DND-41 (cell line): Measurements from ENCODE around the gene BCL7C.
"Not testable (repeated sequence)": the region's sequence is repeated elsewhere in the genome, so short reads cannot be mapped to it uniquely, and the experiment has no call there.

Experiments used
- ATAC-seq: fragments of 200-7000 bp; cut with Tn5 transposase; 3 replicates; pipeline ENCODE4 v1.9.1; 2021; ENCODE audit warnings: low read depth; ENCODE audit not compliant: insufficient read depth
- DNase-seq: peaks from one replicate; pipeline ENCODE4 v3.0.0-alpha.2; 2020
- H2AFZ ChIP-seq: 2 replicates; pipeline ENCODE4 v1.6.0; 2012; ENCODE audit warnings: low read depth, low read length
- H3K27ac ChIP-seq: 2 replicates; pipeline ENCODE4 v1.5.1; 2012; ENCODE audit warnings: low read length, inconsistent platforms
- H3K27me3 ChIP-seq: fragments of 200-600 bp; sonication (generic); 2 replicates; pipeline ENCODE4 v1.6.0; 2012; ENCODE audit warnings: low read length, mild to moderate bottlenecking, inconsistent platforms; ENCODE audit not compliant: insufficient read depth, poor library complexity
- H3K36me3 ChIP-seq: 2 replicates; pipeline ENCODE4 v1.5.1; 2012; ENCODE audit warnings: low read length, inconsistent platforms; ENCODE audit not compliant: insufficient read depth
- H3K4me1 ChIP-seq: 2 replicates; pipeline ENCODE4 v1.5.1; 2012; ENCODE audit warnings: mild to moderate bottlenecking, low read length; ENCODE audit not compliant: insufficient read depth
- H3K4me2 ChIP-seq: 2 replicates; pipeline ENCODE4 v1.6.0; 2012; ENCODE audit warnings: mild to moderate bottlenecking, moderate library complexity, low read length, inconsistent platforms; ENCODE audit not compliant: insufficient read depth
- H3K4me3 ChIP-seq, 2 experiments: fragments of 200-600 bp in 1 of 2; shearing (Covaris generic) in 1 of 2; 2 replicates each; pipeline ENCODE4 v1.5.1; 2012 to 2016; ENCODE audit warnings: inconsistent platforms in 2 of 2, low read length in 2 of 2, mild to moderate bottlenecking in 2 of 2, low read depth in 1 of 2, moderate library complexity in 1 of 2
- H3K79me2 ChIP-seq: 2 replicates; pipeline ENCODE4 v1.6.0; 2012; ENCODE audit warnings: low read length, inconsistent platforms; ENCODE audit not compliant: insufficient read depth
- H3K9ac ChIP-seq: 2 replicates; pipeline ENCODE4 v1.6.0; 2012; ENCODE audit warnings: low read depth, mild to moderate bottlenecking, inconsistent platforms, low read length, moderate library complexity
- H3K9me3 ChIP-seq: 2 replicates; pipeline ENCODE4 v1.5.1; 2012; ENCODE audit warnings: low read length, moderate library complexity, mild to moderate bottlenecking, inconsistent platforms; ENCODE audit not compliant: insufficient read depth, severe bottlenecking
- H4K20me1 ChIP-seq: 2 replicates; pipeline ENCODE4 v1.6.0; 2012; ENCODE audit warnings: low read length; ENCODE audit not compliant: insufficient read depth
- EZH2 ChIP-seq: IDR thresholded peaks from 3 replicates; pipeline ENCODE4 v1.6.1; 2012; ENCODE audit warnings: borderline replicate concordance, low read depth, mild to moderate bottlenecking, moderate library complexity, low read length, inconsistent platforms; ENCODE audit not compliant: severe bottlenecking
- TF ChIP-seq, protein P1 (sequence below): IDR thresholded peaks from 2 replicates; pipeline ENCODE4 v1.5.1; 2012; ENCODE audit warnings: borderline replicate concordance, low read length, moderate library complexity, mild to moderate bottlenecking; ENCODE audit not compliant: poor library complexity, severe bottlenecking; ENCODE audit errors: extremely low read depth

The BCL7C gene

DNA sequence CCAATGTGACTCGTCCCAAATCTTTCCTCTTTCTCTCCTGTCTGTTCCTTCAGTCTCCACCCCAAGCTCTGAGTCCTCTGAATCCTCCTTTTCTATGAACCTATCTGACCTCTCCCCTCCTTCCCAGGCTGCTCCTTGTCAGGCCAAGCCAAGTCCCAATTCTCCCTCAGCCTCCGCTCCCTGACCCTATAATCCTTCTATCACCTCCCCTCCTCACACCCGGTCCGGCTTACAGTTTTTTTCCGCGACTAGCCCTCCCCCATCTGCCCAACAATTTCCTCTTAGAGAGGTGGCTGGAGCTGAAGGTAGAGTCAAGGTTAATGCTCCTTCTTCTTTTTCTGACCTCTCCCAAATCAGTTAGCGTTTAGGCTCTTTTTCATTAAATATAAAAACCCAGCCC lies 33.1 kb downstream of the BCL7C start:
- ATAC-seq, H3K79me2 ChIP-seq, H3K36me3 ChIP-seq: not testable (repeated sequence)

DNA sequence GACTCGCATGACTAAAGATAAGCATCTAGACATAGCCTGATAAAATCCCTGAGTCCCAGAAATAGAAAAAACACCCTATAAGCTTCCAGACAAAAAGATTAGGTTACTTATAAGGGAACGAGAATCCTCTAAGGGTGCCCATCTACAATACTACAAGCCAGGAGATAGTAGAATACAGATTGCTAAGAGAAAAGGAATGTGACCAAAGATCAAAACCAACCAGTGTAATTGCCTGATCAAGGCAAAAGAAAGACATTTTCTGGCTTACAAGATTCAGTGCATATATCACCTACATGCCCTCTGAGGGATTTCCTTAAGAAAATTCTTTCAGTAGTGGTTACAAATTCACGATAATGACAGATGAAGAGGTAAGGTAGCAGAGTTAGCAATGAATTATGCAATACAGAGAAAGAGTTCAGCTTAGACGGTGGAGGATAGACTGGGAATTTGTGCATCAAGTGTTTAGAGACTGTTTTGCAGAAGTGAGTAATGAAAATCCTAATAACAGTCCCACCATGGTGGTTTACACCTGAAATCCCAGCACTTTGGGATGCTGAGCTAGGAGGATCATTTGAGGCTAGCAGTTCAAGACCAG lies 35.0 kb downstream of the BCL7C start:
- Histone ChIP-seq H4K20me1 (no peaks in the 10 kb centered on the region), H3K79me2 (no peaks in the 10 kb centered on the region), H3K4me2 (no peak overlapping the region), H2AFZ (no peak overlapping the region), H3K9ac (no peak overlapping the region), H3K9me3 (no peaks in the 10 kb centered on the region), H3K36me3 (no peaks in the 10 kb centered on the region), H3K4me1 (no peaks in the 10 kb centered on the region), H3K4me3 (no peak overlapping the region), H3K27me3 (no peaks in the 10 kb centered on the region), H3K27ac (no peak overlapping the region)
- no peak for TF ChIP-seq EZH2
- TF ChIP-seq, protein P1, sequence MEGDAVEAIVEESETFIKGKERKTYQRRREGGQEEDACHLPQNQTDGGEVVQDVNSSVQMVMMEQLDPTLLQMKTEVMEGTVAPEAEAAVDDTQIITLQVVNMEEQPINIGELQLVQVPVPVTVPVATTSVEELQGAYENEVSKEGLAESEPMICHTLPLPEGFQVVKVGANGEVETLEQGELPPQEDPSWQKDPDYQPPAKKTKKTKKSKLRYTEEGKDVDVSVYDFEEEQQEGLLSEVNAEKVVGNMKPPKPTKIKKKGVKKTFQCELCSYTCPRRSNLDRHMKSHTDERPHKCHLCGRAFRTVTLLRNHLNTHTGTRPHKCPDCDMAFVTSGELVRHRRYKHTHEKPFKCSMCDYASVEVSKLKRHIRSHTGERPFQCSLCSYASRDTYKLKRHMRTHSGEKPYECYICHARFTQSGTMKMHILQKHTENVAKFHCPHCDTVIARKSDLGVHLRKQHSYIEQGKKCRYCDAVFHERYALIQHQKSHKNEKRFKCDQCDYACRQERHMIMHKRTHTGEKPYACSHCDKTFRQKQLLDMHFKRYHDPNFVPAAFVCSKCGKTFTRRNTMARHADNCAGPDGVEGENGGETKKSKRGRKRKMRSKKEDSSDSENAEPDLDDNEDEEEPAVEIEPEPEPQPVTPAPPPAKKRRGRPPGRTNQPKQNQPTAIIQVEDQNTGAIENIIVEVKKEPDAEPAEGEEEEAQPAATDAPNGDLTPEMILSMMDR, result no peak
- ATAC-seq (no peak), DNase-seq (no peak)

More for the DNA sequence above, 33.1 kb downstream of the BCL7C start:
- H3K4me2 ChIP-seq, H3K27ac ChIP-seq, H3K9ac ChIP-seq, H3K4me3 ChIP-seq, H3K27me3 ChIP-seq, H3K4me1 ChIP-seq, H4K20me1 ChIP-seq, H3K9me3 ChIP-seq, DNase-seq, H2AFZ ChIP-seq: not testable (repeated sequence)

DNA sequence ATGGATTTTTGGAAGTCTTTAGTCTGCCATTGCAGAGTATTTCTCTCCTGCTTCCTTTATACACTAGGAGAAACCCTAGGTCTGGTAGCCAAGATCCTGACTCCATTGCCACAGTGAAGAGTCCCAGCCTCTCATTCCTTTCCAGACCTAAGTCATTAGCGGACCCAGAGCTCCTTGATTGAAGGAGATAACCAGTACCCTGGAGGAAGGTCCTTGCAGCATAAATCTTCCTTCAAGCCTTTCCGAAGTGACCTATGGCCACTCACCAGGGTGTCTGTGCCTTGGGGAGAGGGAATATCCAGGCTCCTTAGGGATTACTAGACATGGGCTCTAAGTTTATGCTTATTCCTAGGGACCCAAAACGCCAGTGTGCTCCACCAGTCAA lies 35.8 kb downstream of the BCL7C start:
- Histone ChIP-seq H3K79me2 (no peaks in the 10 kb centered on the region), H3K27me3 (no peaks in the 10 kb centered on the region), H3K36me3 (no peaks in the 10 kb centered on the region), H3K4me2 (no peak overlapping the region), H2AFZ (no peak overlapping the region), H3K4me1 (no peaks in the 10 kb centered on the region), H3K4me3 (no peak overlapping the region), H3K9me3 (no peaks in the 10 kb centered on the region), H4K20me1 (no peaks in the 10 kb centered on the region), H3K27ac (no peak overlapping the region), H3K9ac (no peak overlapping the region)
- DNase-seq, result no peak
- TF ChIP-seq EZH2, result no peak
- TF ChIP-seq, protein P1, result no peak
- no peak for ATAC-seq

DNA sequence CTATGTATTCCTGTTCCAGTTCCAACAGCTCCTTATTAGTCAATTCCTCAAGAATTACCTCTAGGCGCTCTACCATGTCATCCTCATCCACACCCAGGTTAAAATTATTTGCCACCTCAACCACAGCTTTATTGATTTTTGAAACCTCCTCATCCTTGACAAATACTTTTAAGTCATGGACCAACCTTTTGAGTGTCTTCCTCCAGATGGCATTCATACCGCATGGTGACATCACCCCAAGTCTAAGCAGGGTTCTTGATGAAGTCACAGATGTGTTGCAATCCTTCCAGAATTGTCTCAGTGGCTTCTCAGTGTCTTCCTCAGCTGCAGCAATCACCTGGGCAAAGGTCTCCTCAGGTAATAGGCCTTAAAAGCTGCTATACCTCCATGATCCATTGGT lies 40.1 kb downstream of the BCL7C start:
- H3K27me3 ChIP-seq, result no peaks in the 10 kb centered on the region
- H2AFZ ChIP-seq, result no peak overlapping the region
- H3K79me2 ChIP-seq, result no peaks in the 10 kb centered on the region
- no peaks in the 10 kb centered on the region for H4K20me1 ChIP-seq
- TF ChIP-seq EZH2, result no peak
- TF ChIP-seq, protein P1, result no peak
- H3K4me1 ChIP-seq, result no peaks in the 10 kb centered on the region
- ATAC-seq, result no peak
- H3K4me2 ChIP-seq, result no peak overlapping the region
- H3K9ac ChIP-seq, result no peak overlapping the region
- no peaks in the 10 kb centered on the region for H3K9me3 ChIP-seq
- DNase-seq, result no peak
- no peak overlapping the region for H3K4me3 ChIP-seq
- H3K36me3 ChIP-seq, result no peaks in the 10 kb centered on the region
- H3K27ac ChIP-seq, result no peak overlapping the region
